HG02623 (cell line): ENCODE measurements around the gene SMPD4.
"Not testable (repeated sequence)": the region's sequence is repeated elsewhere in the genome, so short reads cannot be mapped to it uniquely, and the experiment has no call there.

Experiments
- ATAC-seq: cut with Tn5 transposase; IDR thresholded peaks from one replicate; pipeline ENCODE4 v1.9.1; 2021; ENCODE audit warnings: moderate library complexity; ENCODE audit not compliant: unreplicated experiment

The SMPD4 gene

GRCh38 chr2:130157825-130158514 is 23.4 kb downstream of the SMPD4 start:
- ATAC-seq, result peak; percentile 79

GRCh38 chr2:130157354-130157753 is 24.0 kb downstream of the SMPD4 start:
- peak; percentile 31 for ATAC-seq

- no peak for ATAC-seq
Measured at GRCh38 chr2:130156624-130157004, 24.8 kb downstream of the SMPD4 start.

- not testable (repeated sequence) for ATAC-seq
Measured at GRCh38 chr2:130155956-130156623, 25.3 kb downstream of the SMPD4 start.

- ATAC-seq, result no peak
Measured at GRCh38 chr2:130154773-130155765, 26.3 kb downstream of the SMPD4 start.

- ATAC-seq, result not testable (repeated sequence)
Measured at GRCh38 chr2:130154423-130154770, 27.0 kb downstream of the SMPD4 start.

- ATAC-seq, result not testable (repeated sequence)
Measured at GRCh38 chr2:130153721-130154422, 27.5 kb downstream of the SMPD4 start.

- ATAC-seq, result no peak
Measured at GRCh38 chr2:130152816-130153595, 28.4 kb downstream of the SMPD4 start.

GRCh38 chr2:130152136-130152815 is 29.1 kb downstream of the SMPD4 start:
- ATAC-seq, result not testable (repeated sequence)

GRCh38 chr2:130151145-130151512 is 30.3 kb downstream of the SMPD4 start:
- not testable (repeated sequence) for ATAC-seq

GRCh38 chr2:130150181-130151144 is 30.9 kb downstream of the SMPD4 start:
- no peak for ATAC-seq

GRCh38 chr2:130148515-130148914 is 32.9 kb downstream of the SMPD4 start:
- not testable (repeated sequence) for ATAC-seq

GRCh38 chr2:130145006-130145414 is 36.4 kb downstream of the SMPD4 start, which contains the start of gene CCDC74B:
CCDC74B (minus strand) TSS chr2:130145112; CDS start chr2:130144996, 116 bp downstream.
- ATAC-seq, result peak; percentile 91

GRCh38 chr2:130143266-130144039 is 37.9 kb downstream of the SMPD4 start:
- not testable (repeated sequence) for ATAC-seq

- ATAC-seq, result not testable (repeated sequence)
Measured at GRCh38 chr2:130142396-130143265, 38.8 kb downstream of the SMPD4 start.

- not testable (repeated sequence) for ATAC-seq
Measured at GRCh38 chr2:130141645-130142370, 39.6 kb downstream of the SMPD4 start.
